GM21786 (cell line): ENCODE data around the gene URB2.
"Not testable (repeated sequence)": the region's sequence is repeated elsewhere in the genome, so short reads cannot be mapped to it uniquely, and the experiment has no call there.

ENCODE experiments used
- ATAC-seq: cut with Tn5 transposase; IDR thresholded peaks from one replicate; pipeline ENCODE4 v1.9.1; 2021; ENCODE audit not compliant: unreplicated experiment

URB2 gene

GRCh38 chr1:229613938-229614337 lies 12.1 kb upstream of the URB2 start:
- ATAC-seq, result no peak

GRCh38 chr1:229614701-229615100 lies 11.3 kb upstream of the URB2 start:
- no peak for ATAC-seq

GRCh38 chr1:229617351-229618100 lies 8.5 kb upstream of the URB2 start:
- no peak for ATAC-seq

GRCh38 chr1:229619002-229619401 lies 7.0 kb upstream of the URB2 start:
- no peak for ATAC-seq

- no peak for ATAC-seq
Measured at GRCh38 chr1:229619614-229620013, 6.4 kb upstream of the URB2 start.

GRCh38 chr1:229620876-229621275 lies 5.2 kb upstream of the URB2 start:
- no peak for ATAC-seq

GRCh38 chr1:229621663-229622062 lies 4.4 kb upstream of the URB2 start:
- no peak for ATAC-seq

GRCh38 chr1:229622641-229623120 lies 3.4 kb upstream of the URB2 start:
- not testable (repeated sequence) for ATAC-seq

- ATAC-seq, result no peak
Measured at GRCh38 chr1:229623225-229623624, 2.8 kb upstream of the URB2 start.

- ATAC-seq, result no peak
Measured at GRCh38 chr1:229623838-229624237, 2.2 kb upstream of the URB2 start.

- no peak for ATAC-seq
Measured at GRCh38 chr1:229624521-229625070, 1.5 kb upstream of the URB2 start.

- peak; percentile 30 for ATAC-seq
Measured at GRCh38 chr1:229625071-229625914, 754 bp upstream of the URB2 start.

- no peak for ATAC-seq
Measured at GRCh38 chr1:229627003-229627402, 956 bp downstream of the URB2 start.

- no peak for ATAC-seq
Measured at GRCh38 chr1:229629261-229629660, 3.2 kb downstream of the URB2 start.

GRCh38 chr1:229631148-229631547 lies 5.1 kb downstream of the URB2 start:
- no peak for ATAC-seq

- no peak for ATAC-seq
Measured at GRCh38 chr1:229631966-229632365, 5.9 kb downstream of the URB2 start.

GRCh38 chr1:229636042-229636441 lies 10.0 kb downstream of the URB2 start:
- ATAC-seq, result no peak

GRCh38 chr1:229637746-229638145 lies 11.7 kb downstream of the URB2 start:
- no peak for ATAC-seq

- ATAC-seq, result no peak
Measured at GRCh38 chr1:229640455-229640854, 14.4 kb downstream of the URB2 start.

- ATAC-seq, result no peak
Measured at GRCh38 chr1:229641306-229641705, 15.3 kb downstream of the URB2 start.

GRCh38 chr1:229642376-229642775 lies 16.3 kb downstream of the URB2 start:
- ATAC-seq, result no peak

GRCh38 chr1:229642970-229643369 lies 16.9 kb downstream of the URB2 start:
- ATAC-seq, result no peak
